GM23338 (cell line): ENCODE measurements around the gene SAMHD1. TPM values are rescaled to one million over a fixed set of nuclear protein-coding genes. Genes with fewer than 3 reads are reported as not detected.

Experiments used
- ATAC-seq: fragments of 200-7000 bp; cut with Tn5 transposase; 3 replicates; pipeline ENCODE4 v1.9.1; 2020
- DNase-seq: peaks from one replicate; pipeline ENCODE4 v3.0.0-alpha.2; 2015; ENCODE audit warnings: low spot score
- H2AFZ ChIP-seq: fragments of 200-600 bp; sonication (generic); 2 replicates; pipeline ENCODE4 v1.8.0; 2016; ENCODE audit warnings: antibody characterized with exemption, mild to moderate bottlenecking, moderate library complexity
- H3F3A ChIP-seq: fragments of 200-600 bp; sonication (generic); replicated peaks from 2 replicates; pipeline ENCODE4 v1.8.0; 2017; ENCODE audit warnings: antibody characterized with exemption, mixed run types, low read depth
- H3K27ac ChIP-seq: fragments of 200-600 bp; sonication (generic); 2 replicates; pipeline ENCODE4 v1.6.1; 2016; ENCODE audit warnings: low read depth
- H3K27me3 ChIP-seq: fragments of 200-600 bp; sonication (generic); 2 replicates; pipeline ENCODE4 v1.8.0; 2016; ENCODE audit warnings: mild to moderate bottlenecking, mixed run types, moderate library complexity; ENCODE audit not compliant: insufficient read depth
- H3K36me3 ChIP-seq: fragments of 200-600 bp; sonication (generic); 2 replicates; pipeline ENCODE4 v1.8.0; 2016; ENCODE audit warnings: mild to moderate bottlenecking; ENCODE audit not compliant: insufficient read depth
- H3K4me1 ChIP-seq: fragments of 200-600 bp; sonication (generic); 2 replicates; pipeline ENCODE4 v1.8.0; 2016; ENCODE audit warnings: mild to moderate bottlenecking, moderate library complexity; ENCODE audit not compliant: insufficient read depth
- H3K4me2 ChIP-seq: fragments of 200-600 bp; sonication (generic); 2 replicates; pipeline ENCODE4 v1.7.1; 2017; ENCODE audit warnings: mixed run types
- H3K4me3 ChIP-seq: fragments of 200-600 bp; sonication (generic); 2 replicates; pipeline ENCODE4 v1.6.1; 2016; ENCODE audit warnings: mixed run types
- H3K79me2 ChIP-seq: fragments of 200-600 bp; sonication (generic); replicated peaks from 2 replicates; pipeline ENCODE4 v1.8.0; 2017; ENCODE audit warnings: mild to moderate bottlenecking; ENCODE audit not compliant: insufficient read depth
- H3K9me2 ChIP-seq: fragments of 200-600 bp; sonication (generic); 2 replicates; pipeline ENCODE4 v1.8.0; 2017; ENCODE audit not compliant: insufficient read depth
- H4K20me1 ChIP-seq: fragments of 200-600 bp; sonication (generic); replicated peaks from 2 replicates; pipeline ENCODE4 v1.8.0; 2017; ENCODE audit warnings: mild to moderate bottlenecking; ENCODE audit not compliant: insufficient read depth
- H3K27ac Mint-ChIP-seq: 2 replicates; pipeline ENCODE4 v1.8.0; 2020; ENCODE audit warnings: inconsistent platforms, mild to moderate bottlenecking, moderate library complexity, mixed read lengths
- H3K27me3 Mint-ChIP-seq: 3 replicates; pipeline ENCODE4 v1.8.0; 2022; ENCODE audit warnings: low read depth, mild to moderate bottlenecking, moderate library complexity, mixed read lengths, inconsistent platforms; ENCODE audit not compliant: insufficient read depth, poor library complexity
- H3K36me3 Mint-ChIP-seq: 3 replicates; pipeline ENCODE4 v1.8.0; 2021; ENCODE audit warnings: low read depth, mild to moderate bottlenecking, inconsistent platforms, moderate library complexity, mixed read lengths
- H3K4me1 Mint-ChIP-seq: 3 replicates; pipeline ENCODE4 v1.8.0; 2020; ENCODE audit warnings: mild to moderate bottlenecking, inconsistent platforms, mixed read lengths
- H3K4me3 Mint-ChIP-seq: 3 replicates; pipeline ENCODE4 v1.8.0; 2021; ENCODE audit warnings: moderate library complexity, mild to moderate bottlenecking, inconsistent platforms, mixed read lengths
- H3K9me3 Mint-ChIP-seq: 3 replicates; pipeline ENCODE4 v1.8.0; 2020; ENCODE audit warnings: moderate library complexity, mild to moderate bottlenecking, inconsistent platforms, mixed read lengths
- EZH2phosphoT487 ChIP-seq: fragments of 200-600 bp; sonication (generic); IDR thresholded peaks from one replicate; pipeline ENCODE4 v1.8.1; 2018; ENCODE audit warnings: antibody characterized with exemption; ENCODE audit not compliant: unreplicated experiment
- JUNB ChIP-seq: IDR thresholded peaks from one replicate; pipeline ENCODE4 v1.6.1; 2016; ENCODE audit warnings: antibody characterized with exemption; ENCODE audit not compliant: unreplicated experiment
- POLR2AphosphoS5 ChIP-seq: IDR thresholded peaks from 2 replicates; pipeline ENCODE4 v1.6.1; 2016; ENCODE audit warnings: antibody characterized with exemption, low read depth
- ZNF114 ChIP-seq: fragments of 250-450 bp; sonication (Bioruptor Pico); IDR thresholded peaks from 2 replicates; pipeline ENCODE4 v1.5.0; 2020; ENCODE audit warnings: mild to moderate bottlenecking, moderate library complexity
- ZNF331 ChIP-seq: fragments of 250-450 bp; sonication (Bioruptor Pico); IDR thresholded peaks from 2 replicates; pipeline ENCODE4 v1.5.0; 2020; ENCODE audit warnings: low read depth, mild to moderate bottlenecking, moderate library complexity
- polyA plus RNA-seq: library from polyadenylated mRNA; unstranded; fragments of >200 nt; fragmentation: Nextera tagmentation; extraction: Ambion mirVana; gene quantifications from 2 replicates; pipeline ENCODE4 v1.2.1, GENCODE V29; 2016
- total RNA-seq: library from RNA; depleted of rRNA; stranded (reverse); fragments of >200 nt; shearing (Covaris generic); gene quantifications from 2 replicates; pipeline ENCODE4 v1.2.3, GENCODE V29; 2014
- TF ChIP-seq, protein P1 (sequence below): IDR thresholded peaks from 2 replicates; pipeline ENCODE4 v1.6.1; 2016; ENCODE audit warnings: antibody characterized with exemption
- TF ChIP-seq, protein P2 (sequence below): IDR thresholded peaks from one replicate; pipeline ENCODE4 v1.6.1; 2018; ENCODE audit warnings: antibody characterized with exemption; ENCODE audit not compliant: unreplicated experiment
- TF ChIP-seq, protein P3 (sequence below): fragments of 250-450 bp; sonication (Bioruptor Pico); IDR thresholded peaks from 2 replicates; pipeline ENCODE4 v1.5.0; 2020; ENCODE audit warnings: mild to moderate bottlenecking, moderate library complexity
- TF ChIP-seq, protein P4 (sequence below), 2 experiments: fragments of 200-600 bp in 1 of 2; sonication (generic) in 1 of 2; conservative IDR thresholded peaks; 2 replicates each; pipeline versions ENCODE4 v1.5.1 to v1.6.1; 2016 to 2017; ENCODE audit warnings: antibody characterized with exemption in 2 of 2, low read depth in 2 of 2, mild to moderate bottlenecking in 2 of 2, moderate library complexity in 1 of 2

SAMHD1 gene
- total and polyA plus RNA-seq, 2 experiments from 2014 or later, result 21.9 to 45.4 TPM

DNA sequence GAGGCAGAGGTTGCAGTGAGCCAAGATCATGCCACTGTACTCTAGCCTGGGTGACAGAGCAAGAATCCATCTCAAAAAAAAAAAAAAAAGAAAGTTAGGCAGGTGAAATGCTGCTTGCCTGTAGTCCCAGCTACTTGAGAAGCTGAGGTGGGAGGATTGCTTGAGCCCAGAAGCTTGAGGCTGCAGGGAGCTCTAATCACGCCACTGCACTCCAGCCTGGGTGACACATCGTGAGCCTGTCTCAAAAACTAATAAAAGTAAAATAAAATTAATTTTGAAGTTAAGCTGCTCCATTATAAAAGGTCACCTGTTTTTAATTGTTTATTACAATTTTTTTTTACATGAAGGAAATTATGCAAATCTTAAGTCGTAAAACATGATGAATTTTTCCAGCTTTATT is 23.2 kb upstream of the SAMHD1 start:
- H3K27ac Mint-ChIP-seq, result no peak overlapping the region
- no peak for TF ChIP-seq ZNF114 (CRISPR knock-in tag)
- no peak for TF ChIP-seq EZH2phosphoT487
- no peak for TF ChIP-seq ZNF331 (CRISPR knock-in tag)
- Histone ChIP-seq H3K79me2 (no peaks in the 10 kb centered on the region), H3K36me3 (no peaks in the 10 kb centered on the region), H3K4me2 (no peak overlapping the region), H3K27ac (no peak overlapping the region), H3K4me1 (no peaks in the 10 kb centered on the region), H3K4me3 (no peak overlapping the region), H3K27me3 (no peaks in the 10 kb centered on the region), H4K20me1 (no peaks in the 10 kb centered on the region), H2AFZ (no peak overlapping the region), H3F3A (no peaks in the 10 kb centered on the region), H3K9me2 (no peaks in the 10 kb centered on the region)
- no peak overlapping the region for H3K4me3 Mint-ChIP-seq
- ATAC-seq (no peak), DNase-seq (no peak)
- peaks cover 8% of the 10 kb centered on the region; the same call in 2 of the 3 replicates for H3K9me3 Mint-ChIP-seq
- peaks cover 3% of the 10 kb centered on the region for H3K36me3 Mint-ChIP-seq
- H3K4me1 Mint-ChIP-seq, result no peaks in the 10 kb centered on the region
- peaks cover 1% of the 10 kb centered on the region for H3K27me3 Mint-ChIP-seq

DNA sequence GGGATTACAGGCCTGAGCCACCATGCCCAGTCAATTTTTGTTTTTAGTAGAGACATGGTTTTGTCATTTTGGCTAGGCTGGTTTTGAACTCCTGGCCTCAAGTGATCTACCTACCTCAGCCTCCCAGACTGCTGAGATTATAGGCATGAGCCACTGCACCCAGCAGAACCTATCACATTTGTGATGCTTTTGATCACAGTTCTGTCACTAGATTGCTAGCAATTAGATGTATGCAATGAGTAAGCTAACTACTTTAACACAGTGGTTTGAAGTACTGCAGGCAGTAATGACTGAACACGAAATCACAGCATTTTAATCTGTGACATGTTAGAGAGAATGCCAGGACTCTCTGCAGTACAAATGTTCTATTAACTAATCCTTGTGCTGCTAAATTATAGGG is 19.6 kb upstream of the SAMHD1 start:
- H3K4me3 Mint-ChIP-seq, result no peak overlapping the region
- ATAC-seq, result no peak
- no peak overlapping the region for H3K27ac Mint-ChIP-seq
- TF ChIP-seq ZNF331 (CRISPR knock-in tag), result no peak
- TF ChIP-seq, protein P1, sequence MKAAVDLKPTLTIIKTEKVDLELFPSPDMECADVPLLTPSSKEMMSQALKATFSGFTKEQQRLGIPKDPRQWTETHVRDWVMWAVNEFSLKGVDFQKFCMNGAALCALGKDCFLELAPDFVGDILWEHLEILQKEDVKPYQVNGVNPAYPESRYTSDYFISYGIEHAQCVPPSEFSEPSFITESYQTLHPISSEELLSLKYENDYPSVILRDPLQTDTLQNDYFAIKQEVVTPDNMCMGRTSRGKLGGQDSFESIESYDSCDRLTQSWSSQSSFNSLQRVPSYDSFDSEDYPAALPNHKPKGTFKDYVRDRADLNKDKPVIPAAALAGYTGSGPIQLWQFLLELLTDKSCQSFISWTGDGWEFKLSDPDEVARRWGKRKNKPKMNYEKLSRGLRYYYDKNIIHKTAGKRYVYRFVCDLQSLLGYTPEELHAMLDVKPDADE, result no peak
- TF ChIP-seq ZNF114 (CRISPR knock-in tag), result no peak
- no peak for TF ChIP-seq POLR2AphosphoS5
- TF ChIP-seq, protein P2, sequence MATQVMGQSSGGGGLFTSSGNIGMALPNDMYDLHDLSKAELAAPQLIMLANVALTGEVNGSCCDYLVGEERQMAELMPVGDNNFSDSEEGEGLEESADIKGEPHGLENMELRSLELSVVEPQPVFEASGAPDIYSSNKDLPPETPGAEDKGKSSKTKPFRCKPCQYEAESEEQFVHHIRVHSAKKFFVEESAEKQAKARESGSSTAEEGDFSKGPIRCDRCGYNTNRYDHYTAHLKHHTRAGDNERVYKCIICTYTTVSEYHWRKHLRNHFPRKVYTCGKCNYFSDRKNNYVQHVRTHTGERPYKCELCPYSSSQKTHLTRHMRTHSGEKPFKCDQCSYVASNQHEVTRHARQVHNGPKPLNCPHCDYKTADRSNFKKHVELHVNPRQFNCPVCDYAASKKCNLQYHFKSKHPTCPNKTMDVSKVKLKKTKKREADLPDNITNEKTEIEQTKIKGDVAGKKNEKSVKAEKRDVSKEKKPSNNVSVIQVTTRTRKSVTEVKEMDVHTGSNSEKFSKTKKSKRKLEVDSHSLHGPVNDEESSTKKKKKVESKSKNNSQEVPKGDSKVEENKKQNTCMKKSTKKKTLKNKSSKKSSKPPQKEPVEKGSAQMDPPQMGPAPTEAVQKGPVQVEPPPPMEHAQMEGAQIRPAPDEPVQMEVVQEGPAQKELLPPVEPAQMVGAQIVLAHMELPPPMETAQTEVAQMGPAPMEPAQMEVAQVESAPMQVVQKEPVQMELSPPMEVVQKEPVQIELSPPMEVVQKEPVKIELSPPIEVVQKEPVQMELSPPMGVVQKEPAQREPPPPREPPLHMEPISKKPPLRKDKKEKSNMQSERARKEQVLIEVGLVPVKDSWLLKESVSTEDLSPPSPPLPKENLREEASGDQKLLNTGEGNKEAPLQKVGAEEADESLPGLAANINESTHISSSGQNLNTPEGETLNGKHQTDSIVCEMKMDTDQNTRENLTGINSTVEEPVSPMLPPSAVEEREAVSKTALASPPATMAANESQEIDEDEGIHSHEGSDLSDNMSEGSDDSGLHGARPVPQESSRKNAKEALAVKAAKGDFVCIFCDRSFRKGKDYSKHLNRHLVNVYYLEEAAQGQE, result no peak
- TF ChIP-seq, protein P3, sequence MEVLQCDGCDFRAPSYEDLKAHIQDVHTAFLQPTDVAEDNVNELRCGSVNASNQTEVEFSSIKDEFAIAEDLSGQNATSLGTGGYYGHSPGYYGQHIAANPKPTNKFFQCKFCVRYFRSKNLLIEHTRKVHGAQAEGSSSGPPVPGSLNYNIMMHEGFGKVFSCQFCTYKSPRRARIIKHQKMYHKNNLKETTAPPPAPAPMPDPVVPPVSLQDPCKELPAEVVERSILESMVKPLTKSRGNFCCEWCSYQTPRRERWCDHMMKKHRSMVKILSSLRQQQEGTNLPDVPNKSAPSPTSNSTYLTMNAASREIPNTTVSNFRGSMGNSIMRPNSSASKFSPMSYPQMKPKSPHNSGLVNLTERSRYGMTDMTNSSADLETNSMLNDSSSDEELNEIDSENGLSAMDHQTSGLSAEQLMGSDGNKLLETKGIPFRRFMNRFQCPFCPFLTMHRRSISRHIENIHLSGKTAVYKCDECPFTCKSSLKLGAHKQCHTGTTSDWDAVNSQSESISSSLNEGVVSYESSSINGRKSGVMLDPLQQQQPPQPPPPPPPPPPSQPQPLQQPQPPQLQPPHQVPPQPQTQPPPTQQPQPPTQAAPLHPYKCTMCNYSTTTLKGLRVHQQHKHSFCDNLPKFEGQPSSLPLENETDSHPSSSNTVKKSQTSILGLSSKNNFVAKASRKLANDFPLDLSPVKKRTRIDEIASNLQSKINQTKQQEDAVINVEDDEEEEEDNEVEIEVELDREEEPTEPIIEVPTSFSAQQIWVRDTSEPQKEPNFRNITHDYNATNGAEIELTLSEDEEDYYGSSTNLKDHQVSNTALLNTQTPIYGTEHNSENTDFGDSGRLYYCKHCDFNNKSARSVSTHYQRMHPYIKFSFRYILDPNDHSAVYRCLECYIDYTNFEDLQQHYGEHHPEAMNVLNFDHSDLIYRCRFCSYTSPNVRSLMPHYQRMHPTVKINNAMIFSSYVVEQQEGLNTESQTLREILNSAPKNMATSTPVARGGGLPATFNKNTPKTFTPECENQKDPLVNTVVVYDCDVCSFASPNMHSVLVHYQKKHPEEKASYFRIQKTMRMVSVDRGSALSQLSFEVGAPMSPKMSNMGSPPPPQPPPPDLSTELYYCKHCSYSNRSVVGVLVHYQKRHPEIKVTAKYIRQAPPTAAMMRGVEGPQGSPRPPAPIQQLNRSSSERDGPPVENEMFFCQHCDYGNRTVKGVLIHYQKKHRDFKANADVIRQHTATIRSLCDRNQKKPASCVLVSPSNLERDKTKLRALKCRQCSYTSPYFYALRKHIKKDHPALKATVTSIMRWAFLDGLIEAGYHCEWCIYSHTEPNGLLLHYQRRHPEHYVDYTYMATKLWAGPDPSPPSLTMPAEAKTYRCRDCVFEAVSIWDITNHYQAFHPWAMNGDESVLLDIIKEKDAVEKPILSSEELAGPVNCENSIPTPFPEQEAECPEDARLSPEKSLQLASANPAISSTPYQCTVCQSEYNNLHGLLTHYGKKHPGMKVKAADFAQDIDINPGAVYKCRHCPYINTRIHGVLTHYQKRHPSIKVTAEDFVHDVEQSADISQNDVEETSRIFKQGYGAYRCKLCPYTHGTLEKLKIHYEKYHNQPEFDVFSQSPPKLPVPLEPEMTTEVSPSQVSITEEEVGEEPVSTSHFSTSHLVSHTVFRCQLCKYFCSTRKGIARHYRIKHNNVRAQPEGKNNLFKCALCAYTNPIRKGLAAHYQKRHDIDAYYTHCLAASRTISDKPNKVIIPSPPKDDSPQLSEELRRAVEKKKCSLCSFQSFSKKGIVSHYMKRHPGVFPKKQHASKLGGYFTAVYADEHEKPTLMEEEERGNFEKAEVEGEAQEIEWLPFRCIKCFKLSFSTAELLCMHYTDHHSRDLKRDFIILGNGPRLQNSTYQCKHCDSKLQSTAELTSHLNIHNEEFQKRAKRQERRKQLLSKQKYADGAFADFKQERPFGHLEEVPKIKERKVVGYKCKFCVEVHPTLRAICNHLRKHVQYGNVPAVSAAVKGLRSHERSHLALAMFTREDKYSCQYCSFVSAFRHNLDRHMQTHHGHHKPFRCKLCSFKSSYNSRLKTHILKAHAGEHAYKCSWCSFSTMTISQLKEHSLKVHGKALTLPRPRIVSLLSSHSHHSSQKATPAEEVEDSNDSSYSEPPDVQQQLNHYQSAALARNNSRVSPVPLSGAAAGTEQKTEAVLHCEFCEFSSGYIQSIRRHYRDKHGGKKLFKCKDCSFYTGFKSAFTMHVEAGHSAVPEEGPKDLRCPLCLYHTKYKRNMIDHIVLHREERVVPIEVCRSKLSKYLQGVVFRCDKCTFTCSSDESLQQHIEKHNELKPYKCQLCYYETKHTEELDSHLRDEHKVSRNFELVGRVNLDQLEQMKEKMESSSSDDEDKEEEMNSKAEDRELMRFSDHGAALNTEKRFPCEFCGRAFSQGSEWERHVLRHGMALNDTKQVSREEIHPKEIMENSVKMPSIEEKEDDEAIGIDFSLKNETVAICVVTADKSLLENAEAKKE (CRISPR knock-in tag), result no peak
- TF ChIP-seq JUNB, result no peak
- TF ChIP-seq, protein P4, sequence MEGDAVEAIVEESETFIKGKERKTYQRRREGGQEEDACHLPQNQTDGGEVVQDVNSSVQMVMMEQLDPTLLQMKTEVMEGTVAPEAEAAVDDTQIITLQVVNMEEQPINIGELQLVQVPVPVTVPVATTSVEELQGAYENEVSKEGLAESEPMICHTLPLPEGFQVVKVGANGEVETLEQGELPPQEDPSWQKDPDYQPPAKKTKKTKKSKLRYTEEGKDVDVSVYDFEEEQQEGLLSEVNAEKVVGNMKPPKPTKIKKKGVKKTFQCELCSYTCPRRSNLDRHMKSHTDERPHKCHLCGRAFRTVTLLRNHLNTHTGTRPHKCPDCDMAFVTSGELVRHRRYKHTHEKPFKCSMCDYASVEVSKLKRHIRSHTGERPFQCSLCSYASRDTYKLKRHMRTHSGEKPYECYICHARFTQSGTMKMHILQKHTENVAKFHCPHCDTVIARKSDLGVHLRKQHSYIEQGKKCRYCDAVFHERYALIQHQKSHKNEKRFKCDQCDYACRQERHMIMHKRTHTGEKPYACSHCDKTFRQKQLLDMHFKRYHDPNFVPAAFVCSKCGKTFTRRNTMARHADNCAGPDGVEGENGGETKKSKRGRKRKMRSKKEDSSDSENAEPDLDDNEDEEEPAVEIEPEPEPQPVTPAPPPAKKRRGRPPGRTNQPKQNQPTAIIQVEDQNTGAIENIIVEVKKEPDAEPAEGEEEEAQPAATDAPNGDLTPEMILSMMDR (conservative IDR thresholded peaks at IDR 0.05; ENCODE audit: low read depth in 2 of 2), result no peak
- no peak for TF ChIP-seq EZH2phosphoT487

More for the DNA sequence above, 19.6 kb upstream of the SAMHD1 start:
- H3K27ac ChIP-seq, result no peak overlapping the region
- no peaks in the 10 kb centered on the region for H3K9me2 ChIP-seq
- no peak for DNase-seq
- H3K79me2 ChIP-seq, result no peaks in the 10 kb centered on the region
- H2AFZ ChIP-seq, result no peak overlapping the region
- H3K4me3 ChIP-seq, result no peak overlapping the region
- H4K20me1 ChIP-seq, result no peaks in the 10 kb centered on the region
- H3K36me3 Mint-ChIP-seq, result no peaks in the 10 kb centered on the region; the same call in 2 of the 3 replicates
- H3K36me3 ChIP-seq, result no peaks in the 10 kb centered on the region
- H3K9me3 Mint-ChIP-seq, result no peaks in the 10 kb centered on the region; the same call in 2 of the 3 replicates
- H3K4me2 ChIP-seq, result no peak overlapping the region
- H3K4me1 Mint-ChIP-seq, result peaks cover 4% of the 10 kb centered on the region; the same call in 1 of the 3 replicates
- H3K27me3 ChIP-seq, result no peaks in the 10 kb centered on the region
- no peaks in the 10 kb centered on the region for H3F3A ChIP-seq
- peaks cover 4% of the 10 kb centered on the region for H3K27me3 Mint-ChIP-seq
- 0 out of 2 replicates have a peak, but pooled peaks cover 4% of the 10 kb centered on the region for H3K4me1 ChIP-seq
